ENCODE data around the gene CTNNBIP1. TPM values are rescaled to one million over a fixed set of nuclear protein-coding genes. Genes with fewer than 3 reads are reported as not detected.

The CTNNBIP1 gene
- total RNA-seq, 1 experiment from 2014 or later, result 17.1 TPM

GRCh38 chr1:9909234-9910046 is 629 bp downstream of the CTNNBIP1 start:
- peaks cover 15% of the 10 kb centered on the region for H3K4me1 ChIP-seq
- no peak for TF ChIP-seq CTCF (IDR thresholded peaks at IDR 0.05; ENCODE audit: insufficient read depth in 1 of 2, low read depth in 1 of 2, low read length in 1 of 2, severe bottlenecking in 1 of 2, unreplicated experiment in 1 of 2)
- peak; percentile 17 to 35 for DNase-seq
- POLR2A ChIA-PET, result no interaction called here
- Mint-ChIP-seq H3K4me1 (ENCODE audit: low read depth, unreplicated experiment) (peaks cover 37% of the 10 kb centered on the region), H3K36me3 (ENCODE audit: insufficient read depth, unreplicated experiment) (peaks cover 6% of the 10 kb centered on the region), H3K27me3 (ENCODE audit: insufficient read depth, unreplicated experiment) (no peaks in the 10 kb centered on the region), H3K9me3 (ENCODE audit: unreplicated experiment) (no peaks in the 10 kb centered on the region), H3K4me3 (ENCODE audit: unreplicated experiment) (peak overlapping the region; percentile 92), H3K27ac (ENCODE audit: unreplicated experiment) (peak overlapping the region; percentile 87)
- CTCF ChIA-PET, result no interaction called here
- no peaks in the 10 kb centered on the region for H3K27me3 ChIP-seq (replicated peaks; ENCODE audit: control insufficient read depth, insufficient read depth, low read length)
- H3K36me3 ChIP-seq (ENCODE audit: control insufficient read depth, insufficient read depth, low read length), result no peaks in the 10 kb centered on the region
- peak overlapping the region; percentile 87 for H3K4me3 ChIP-seq (ENCODE audit: low read depth, low read length)
- intact Hi-C loops (cut with micrococcal nuclease; ENCODE audit: unreplicated experiment), result loop anchor here (2.0 kb wide), 1 partner anchor 33 kb away; the partner anchor contains the start of genes LZIC and NMNAT1
- H3K9me3 ChIP-seq, result no peaks in the 10 kb centered on the region
- BruUV-seq (replicated peaks), result no TSS peak

- ChIA-PET CTCF (no interaction called here), POLR2A (no interaction called here)
- no peaks in the 10 kb centered on the region for H3K9me3 Mint-ChIP-seq (ENCODE audit: unreplicated experiment)
- H3K4me1 Mint-ChIP-seq (ENCODE audit: low read depth, unreplicated experiment), result peaks cover 42% of the 10 kb centered on the region
- Histone ChIP-seq H3K27me3 (replicated peaks; ENCODE audit: control insufficient read depth, insufficient read depth, low read length) (no peaks in the 10 kb centered on the region), H3K36me3 (ENCODE audit: control insufficient read depth, insufficient read depth, low read length) (no peaks in the 10 kb centered on the region), H3K4me1 (peaks cover 15% of the 10 kb centered on the region), H3K9me3 (no peaks in the 10 kb centered on the region), H3K4me3 (ENCODE audit: low read depth, low read length) (peak overlapping the region; percentile 87)
- H3K27ac Mint-ChIP-seq (ENCODE audit: unreplicated experiment), result peak overlapping the region; percentile 87
- H3K27me3 Mint-ChIP-seq (ENCODE audit: insufficient read depth, unreplicated experiment), result no peaks in the 10 kb centered on the region
- intact Hi-C loops (cut with micrococcal nuclease; ENCODE audit: unreplicated experiment), result no loop called here
- peak overlapping the region; percentile 92 for H3K4me3 Mint-ChIP-seq (ENCODE audit: unreplicated experiment)
- TF ChIP-seq CTCF (IDR thresholded peaks at IDR 0.05; ENCODE audit: insufficient read depth in 1 of 2, low read depth in 1 of 2, low read length in 1 of 2, severe bottlenecking in 1 of 2, unreplicated experiment in 1 of 2), result no peak
- BruUV-seq (replicated peaks), result TSS peak; percentile 49
- DNase-seq, result no peak
- H3K36me3 Mint-ChIP-seq (ENCODE audit: insufficient read depth, unreplicated experiment), result peaks cover 6% of the 10 kb centered on the region
Observed at GRCh38 chr1:9908871-9909233, 1.2 kb downstream of the CTNNBIP1 start.

- Mint-ChIP-seq H3K36me3 (ENCODE audit: insufficient read depth, unreplicated experiment) (peaks cover 6% of the 10 kb centered on the region), H3K9me3 (ENCODE audit: unreplicated experiment) (no peaks in the 10 kb centered on the region), H3K27ac (ENCODE audit: unreplicated experiment) (peak overlapping the region; percentile 51), H3K27me3 (ENCODE audit: insufficient read depth, unreplicated experiment) (no peaks in the 10 kb centered on the region), H3K4me1 (ENCODE audit: low read depth, unreplicated experiment) (peaks cover 39% of the 10 kb centered on the region), H3K4me3 (ENCODE audit: unreplicated experiment) (no peak overlapping the region)
- TF ChIP-seq CTCF (IDR thresholded peaks at IDR 0.05; ENCODE audit: insufficient read depth in 1 of 2, low read depth in 1 of 2, low read length in 1 of 2, severe bottlenecking in 1 of 2, unreplicated experiment in 1 of 2), result no peak
- intact Hi-C loops (cut with micrococcal nuclease; ENCODE audit: unreplicated experiment), result no loop called here
- POLR2A ChIA-PET, result no interaction called here
- CTCF ChIA-PET, result no interaction called here
- H3K4me3 ChIP-seq (ENCODE audit: low read depth, low read length), result no peak overlapping the region
- peaks cover 13% of the 10 kb centered on the region for H3K4me1 ChIP-seq
- no peaks in the 10 kb centered on the region for H3K9me3 ChIP-seq
- H3K27me3 ChIP-seq (replicated peaks; ENCODE audit: control insufficient read depth, insufficient read depth, low read length), result no peaks in the 10 kb centered on the region
- no peak for DNase-seq
- H3K36me3 ChIP-seq (ENCODE audit: control insufficient read depth, insufficient read depth, low read length), result no peaks in the 10 kb centered on the region
- no TSS peak for BruUV-seq (replicated peaks)
Observed at GRCh38 chr1:9907441-9907840, 2.6 kb downstream of the CTNNBIP1 start.

Measured in Caco-2 (cell line).